KMS-11 (cell line): Measurements from ENCODE around the gene NEK11.

ENCODE experiments used
- H2AFZ ChIP-seq: fragments of 200-600 bp; sonication (generic); 2 replicates; pipeline ENCODE4 v1.6.1; 2016; ENCODE audit warnings: antibody characterized with exemption, mixed run types, low read depth
- H3K27ac ChIP-seq: fragments of 200-600 bp; sonication (generic); 2 replicates; pipeline ENCODE4 v1.6.1; 2016; ENCODE audit warnings: mild to moderate bottlenecking, mixed run types
- H3K27me3 ChIP-seq: fragments of 200-600 bp; sonication (generic); 2 replicates; pipeline ENCODE4 v1.6.1; 2017; ENCODE audit warnings: mild to moderate bottlenecking, low read depth, mixed run types, moderate library complexity; ENCODE audit not compliant: insufficient read depth
- H3K36me3 ChIP-seq: fragments of 200-600 bp; sonication (generic); 2 replicates; pipeline ENCODE4 v1.6.1; 2017; ENCODE audit warnings: mild to moderate bottlenecking, mixed run types; ENCODE audit not compliant: insufficient read depth
- H3K4me1 ChIP-seq: fragments of 200-600 bp; sonication (generic); 2 replicates; pipeline ENCODE4 v1.6.1; 2016; ENCODE audit warnings: mild to moderate bottlenecking, low read depth, mixed run types; ENCODE audit not compliant: poor library complexity, severe bottlenecking
- H3K4me2 ChIP-seq: fragments of 200-600 bp; sonication (generic); 2 replicates; pipeline ENCODE4 v1.7.0; 2016; ENCODE audit warnings: mild to moderate bottlenecking, mixed run types
- H3K4me3 ChIP-seq: fragments of 200-600 bp; sonication (generic); IDR thresholded peaks from 2 replicates; pipeline ENCODE4 v1.6.1; 2017; ENCODE audit warnings: low read depth, low read length, mixed read lengths; ENCODE audit not compliant: insufficient read depth
- H3K79me2 ChIP-seq: fragments of 200-600 bp; sonication (generic); 2 replicates; pipeline ENCODE4 v1.6.1; 2016; ENCODE audit warnings: low read depth, mixed run types; ENCODE audit not compliant: insufficient read depth
- H3K9ac ChIP-seq: fragments of 200-600 bp; sonication (generic); 2 replicates; pipeline ENCODE4 v1.6.1; 2016; ENCODE audit warnings: mild to moderate bottlenecking, mixed run types
- H4K20me1 ChIP-seq: fragments of 200-600 bp; sonication (generic); 2 replicates; pipeline ENCODE4 v1.6.1; 2016; ENCODE audit warnings: mild to moderate bottlenecking, mixed run types; ENCODE audit not compliant: insufficient read depth
- CTCF ChIP-seq: fragments of 200-600 bp; sonication (generic); conservative IDR thresholded peaks from 2 replicates; pipeline ENCODE4 v1.6.1; 2017; ENCODE audit warnings: low read depth, mild to moderate bottlenecking, antibody characterized with exemption, low read length, moderate library complexity, mixed read lengths

Gene NEK11

GRCh38 chr3:131147534-131147933 is 120.9 kb downstream of the NEK11 start:
- H3K4me3 ChIP-seq = no peak overlapping the region
- no peaks in the 10 kb centered on the region for H3K36me3 ChIP-seq
- no peaks in the 10 kb centered on the region for H3K4me1 ChIP-seq
- no peak overlapping the region for H3K4me2 ChIP-seq
- no peaks in the 10 kb centered on the region for H3K27me3 ChIP-seq
- H3K9ac ChIP-seq = no peak overlapping the region
- no peaks in the 10 kb centered on the region for H4K20me1 ChIP-seq
- no peak overlapping the region for H2AFZ ChIP-seq
- H3K27ac ChIP-seq = no peak overlapping the region
- TF ChIP-seq CTCF = no peak
- no peaks in the 10 kb centered on the region for H3K79me2 ChIP-seq

GRCh38 chr3:131158434-131158833 is 131.8 kb downstream of the NEK11 start:
- Histone ChIP-seq H3K27ac (no peak overlapping the region), H3K36me3 (no peaks in the 10 kb centered on the region), H3K4me2 (no peak overlapping the region), H2AFZ (no peak overlapping the region), H4K20me1 (no peaks in the 10 kb centered on the region), H3K79me2 (no peaks in the 10 kb centered on the region), H3K4me3 (no peak overlapping the region), H3K27me3 (no peaks in the 10 kb centered on the region), H3K9ac (no peak overlapping the region), H3K4me1 (no peaks in the 10 kb centered on the region)
- TF ChIP-seq CTCF = no peak

- H4K20me1 ChIP-seq = no peaks in the 10 kb centered on the region
These were observed 135.8 kb downstream of the NEK11 start for GRCh38 chr3:131162516-131162915.

GRCh38 chr3:131167867-131168266 is 141.2 kb downstream of the NEK11 start:
- Histone ChIP-seq H3K36me3 (no peaks in the 10 kb centered on the region), H3K79me2 (no peaks in the 10 kb centered on the region), H4K20me1 (no peaks in the 10 kb centered on the region), H3K4me3 (no peak overlapping the region), H3K9ac (no peak overlapping the region), H3K27ac (no peak overlapping the region), H2AFZ (no peak overlapping the region), H3K4me1 (no peaks in the 10 kb centered on the region), H3K4me2 (no peak overlapping the region), H3K27me3 (no peaks in the 10 kb centered on the region)
- TF ChIP-seq CTCF = no peak

More at GRCh38 chr3:131162516-131162915, 135.8 kb downstream of the NEK11 start:
- Histone ChIP-seq H3K4me3 (no peak overlapping the region), H3K4me1 (no peaks in the 10 kb centered on the region), H3K27ac (no peak overlapping the region), H3K27me3 (no peaks in the 10 kb centered on the region), H3K4me2 (no peak overlapping the region), H2AFZ (no peak overlapping the region), H3K9ac (no peak overlapping the region), H3K36me3 (no peaks in the 10 kb centered on the region), H3K79me2 (no peaks in the 10 kb centered on the region)
- no peak for TF ChIP-seq CTCF

- Histone ChIP-seq H4K20me1 (no peaks in the 10 kb centered on the region), H3K36me3 (no peaks in the 10 kb centered on the region), H3K4me3 (no peak overlapping the region), H3K4me1 (peaks cover under 1% of the 10 kb centered on the region), H2AFZ (no peak overlapping the region), H3K79me2 (no peaks in the 10 kb centered on the region), H3K9ac (no peak overlapping the region), H3K4me2 (no peak overlapping the region), H3K27me3 (no peaks in the 10 kb centered on the region), H3K27ac (no peak overlapping the region)
- TF ChIP-seq CTCF = no peak
These were observed 142.7 kb downstream of the NEK11 start for GRCh38 chr3:131169331-131169730.
